HEK293 (cell line): Measurements from ENCODE around the gene CRYGA.

Source experiments
- MEIS1 ChIP-seq: sonication (generic); formaldehyde crosslinking; IDR thresholded peaks from 2 replicates; pipeline ENCODE4 v1.8.1; 2022; ENCODE audit warnings: missing genetic modification reagents, mild to moderate bottlenecking, borderline replicate concordance
- MZF1 ChIP-seq: fragments of 450-650 bp; formaldehyde crosslinking; IDR thresholded peaks from 2 replicates; pipeline ENCODE4 v1.5.1; 2017; ENCODE audit warnings: missing biosample characterization, missing genetic modification characterization, borderline replicate concordance
- SCRT2 ChIP-seq: fragments of 450-650 bp; formaldehyde crosslinking; IDR thresholded peaks from 2 replicates; pipeline ENCODE4 v1.5.1; 2016; ENCODE audit warnings: missing biosample characterization, missing genetic modification characterization
- WT1 ChIP-seq: fragments of 450-650 bp; formaldehyde crosslinking; IDR thresholded peaks from 2 replicates; pipeline ENCODE4 v1.5.1; 2016; ENCODE audit warnings: missing biosample characterization, missing genetic modification characterization
- YY1 ChIP-seq: fragments of 450-650 bp; formaldehyde crosslinking; IDR thresholded peaks from 2 replicates; pipeline ENCODE4 v1.5.1; 2018; ENCODE audit warnings: missing biosample characterization, missing genetic modification characterization
- ZNF121 ChIP-seq: fragments of 450-650 bp; formaldehyde crosslinking; IDR thresholded peaks from 2 replicates; pipeline ENCODE4 v1.5.1; 2016; ENCODE audit warnings: missing biosample characterization, missing genetic modification characterization
- ZNF146 ChIP-seq: fragments of 450-650 bp; formaldehyde crosslinking; IDR thresholded peaks from 2 replicates; pipeline ENCODE4 v1.5.1; 2016; ENCODE audit warnings: missing biosample characterization, missing genetic modification characterization
- ZNF18 ChIP-seq: fragments of 450-650 bp; formaldehyde crosslinking; IDR thresholded peaks from 2 replicates; pipeline ENCODE4 v1.5.1; 2016; ENCODE audit warnings: missing biosample characterization, missing genetic modification characterization
- ZNF513 ChIP-seq: fragments of 450-650 bp; IDR thresholded peaks from 2 replicates; pipeline ENCODE4 v1.5.1; 2018; ENCODE audit warnings: missing biosample characterization, missing genetic modification characterization
- ZNF558 ChIP-seq: fragments of 450-650 bp; formaldehyde crosslinking; IDR thresholded peaks from 2 replicates; pipeline ENCODE4 v1.5.1; 2016; ENCODE audit warnings: missing biosample characterization, missing genetic modification characterization
- ZNF747 ChIP-seq: fragments of 450-650 bp; formaldehyde crosslinking; IDR thresholded peaks from 2 replicates; pipeline ENCODE4 v1.5.1; 2016; ENCODE audit warnings: missing biosample characterization, missing genetic modification characterization
- ZNF768 ChIP-seq: fragments of 450-650 bp; formaldehyde crosslinking; IDR thresholded peaks from 2 replicates; pipeline ENCODE4 v1.5.1; 2018; ENCODE audit warnings: missing biosample characterization, mild to moderate bottlenecking, missing genetic modification characterization

DNA sequence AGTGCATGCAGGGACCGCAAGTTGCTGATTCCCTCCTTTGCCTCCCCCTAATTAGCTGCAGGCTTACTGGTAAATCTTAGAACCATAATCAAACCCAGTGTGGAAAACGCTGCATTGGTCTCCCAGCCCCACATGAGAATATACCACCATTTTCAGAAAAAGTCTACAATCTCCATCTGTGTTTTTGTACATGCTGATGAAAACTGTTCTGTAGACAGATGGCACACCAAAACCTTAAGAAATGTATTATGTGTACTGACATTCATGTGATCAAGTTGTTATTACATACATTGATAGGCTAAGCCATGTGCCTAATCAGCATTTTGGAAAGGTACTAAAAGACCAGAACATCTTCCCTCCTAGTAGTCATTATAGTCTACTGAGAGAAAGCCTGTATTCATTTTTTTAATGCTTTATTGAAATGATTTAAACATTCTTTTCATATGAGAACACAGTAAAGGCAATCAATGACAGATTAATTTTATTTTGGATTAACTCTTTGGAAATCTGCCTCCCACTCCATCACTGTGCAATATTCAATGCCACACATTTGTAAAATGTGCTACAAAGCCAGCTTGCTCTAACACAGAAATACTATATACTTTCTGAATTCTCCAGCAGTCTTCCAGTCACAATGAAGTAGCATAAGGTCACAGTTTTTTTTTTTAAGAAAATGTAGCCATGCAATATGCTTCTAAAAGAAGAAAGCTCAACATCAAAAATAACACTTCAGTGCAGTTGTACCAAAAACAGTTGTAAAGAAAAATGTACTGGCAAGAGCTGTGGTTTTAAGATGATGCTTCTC is 1.8 kb upstream of the CRYGA start:
- TF ChIP-seq ZNF747 (tag by site-specific recombination) (no peak), MEIS1 (CRISPR knock-in tag) (no peak), ZNF121 (tag by site-specific recombination) (no peak), ZNF146 (no peak), ZNF18 (no peak), ZNF768 (tag by site-specific recombination) (no peak), ZNF513 (tag by site-specific recombination) (no peak), SCRT2 (tag by site-specific recombination) (no peak), ZNF558 (tag by site-specific recombination) (no peak), MZF1 (tag by site-specific recombination) (no peak), WT1 (no peak), YY1 (tag by site-specific recombination) (no peak)
